GM12801 (cell line): ENCODE results near the gene CDH7.

Experiments used
- TF ChIP-seq, protein P1 (sequence below): IDR thresholded peaks from one replicate; pipeline ENCODE4 v1.5.1; 2011; ENCODE audit warnings: control low read depth; ENCODE audit not compliant: insufficient read length; ENCODE audit errors: extremely low read depth

CDH7 gene

DNA sequence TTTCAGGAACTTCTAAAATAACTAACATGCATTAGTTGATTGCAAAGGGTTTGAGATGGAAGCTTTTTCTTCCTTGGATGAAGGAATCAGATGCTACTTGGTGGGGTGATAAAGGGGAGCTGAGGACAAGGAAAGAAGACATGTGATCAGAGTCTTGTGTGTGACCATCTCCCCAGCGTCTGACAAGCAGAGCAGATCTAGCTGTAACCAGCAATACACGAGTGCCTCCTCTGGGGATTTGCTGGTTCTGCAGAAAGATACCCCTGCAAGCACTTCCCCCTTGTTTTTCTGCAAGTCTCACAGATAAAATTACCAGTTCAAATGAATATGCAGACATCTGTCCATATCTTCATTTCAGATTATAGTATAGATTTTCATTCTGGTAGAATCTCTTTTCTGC lies 2.7 kb downstream of the CDH7 start:
- TF ChIP-seq, protein P1, sequence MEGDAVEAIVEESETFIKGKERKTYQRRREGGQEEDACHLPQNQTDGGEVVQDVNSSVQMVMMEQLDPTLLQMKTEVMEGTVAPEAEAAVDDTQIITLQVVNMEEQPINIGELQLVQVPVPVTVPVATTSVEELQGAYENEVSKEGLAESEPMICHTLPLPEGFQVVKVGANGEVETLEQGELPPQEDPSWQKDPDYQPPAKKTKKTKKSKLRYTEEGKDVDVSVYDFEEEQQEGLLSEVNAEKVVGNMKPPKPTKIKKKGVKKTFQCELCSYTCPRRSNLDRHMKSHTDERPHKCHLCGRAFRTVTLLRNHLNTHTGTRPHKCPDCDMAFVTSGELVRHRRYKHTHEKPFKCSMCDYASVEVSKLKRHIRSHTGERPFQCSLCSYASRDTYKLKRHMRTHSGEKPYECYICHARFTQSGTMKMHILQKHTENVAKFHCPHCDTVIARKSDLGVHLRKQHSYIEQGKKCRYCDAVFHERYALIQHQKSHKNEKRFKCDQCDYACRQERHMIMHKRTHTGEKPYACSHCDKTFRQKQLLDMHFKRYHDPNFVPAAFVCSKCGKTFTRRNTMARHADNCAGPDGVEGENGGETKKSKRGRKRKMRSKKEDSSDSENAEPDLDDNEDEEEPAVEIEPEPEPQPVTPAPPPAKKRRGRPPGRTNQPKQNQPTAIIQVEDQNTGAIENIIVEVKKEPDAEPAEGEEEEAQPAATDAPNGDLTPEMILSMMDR, result no peak

DNA sequence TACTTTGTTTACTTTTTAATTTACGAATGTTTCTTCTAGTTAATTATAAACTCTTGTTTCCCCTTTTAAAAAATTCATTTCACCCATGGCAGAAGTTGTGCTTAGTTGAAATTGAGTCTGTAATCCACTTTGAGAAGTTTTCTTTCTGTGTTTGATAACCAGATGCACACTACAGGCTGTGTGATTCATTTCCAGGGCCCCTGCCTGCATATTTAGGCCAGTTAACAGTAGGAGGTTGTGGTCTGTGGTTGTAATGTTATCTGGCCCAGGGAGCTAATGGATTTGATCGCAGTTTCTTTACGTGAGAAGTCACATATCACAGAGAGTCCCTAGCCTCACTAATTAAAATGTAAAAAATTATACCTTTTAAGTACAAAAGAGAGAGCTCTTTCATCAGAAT lies 3.3 kb downstream of the CDH7 start:
- TF ChIP-seq, protein P1, result no peak

DNA sequence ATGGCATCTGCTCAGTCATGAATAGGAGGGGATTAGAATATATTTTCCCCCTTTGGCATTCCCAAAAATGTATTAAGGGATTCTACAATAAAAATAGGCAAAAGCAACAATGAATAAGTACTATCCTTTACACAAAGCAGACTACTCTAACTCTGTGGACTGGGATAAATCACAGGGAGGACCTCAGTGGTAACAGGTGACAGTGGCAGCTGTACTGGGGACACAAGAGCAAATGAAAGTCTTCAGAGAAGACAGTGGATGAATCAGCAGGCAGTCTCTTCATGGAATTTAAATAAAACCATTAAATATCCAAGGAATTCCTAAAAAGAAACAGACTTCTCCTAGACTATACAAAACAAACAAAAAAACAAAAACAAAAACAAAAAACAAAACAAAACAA lies 4.8 kb downstream of the CDH7 start:
- TF ChIP-seq, protein P1, result no peak

DNA sequence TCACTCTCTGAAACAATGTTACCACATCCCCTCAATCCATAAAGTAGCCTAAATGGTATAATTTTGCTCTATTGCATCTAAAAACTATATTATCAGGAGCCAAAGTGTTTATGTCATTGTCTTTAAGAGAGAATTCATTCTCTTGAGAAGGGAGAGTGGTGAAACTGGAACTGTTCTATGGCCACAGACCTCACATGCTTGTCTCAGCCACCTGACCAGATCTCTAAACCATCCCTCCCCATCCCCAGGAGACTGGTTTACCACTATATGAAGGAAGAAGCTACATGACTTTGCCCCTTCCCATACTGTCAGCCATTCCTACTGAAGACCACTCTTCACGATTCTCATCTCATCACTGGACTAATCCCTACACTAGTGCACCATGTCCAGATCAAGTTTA lies 9.6 kb downstream of the CDH7 start:
- TF ChIP-seq, protein P1, result no peak

DNA sequence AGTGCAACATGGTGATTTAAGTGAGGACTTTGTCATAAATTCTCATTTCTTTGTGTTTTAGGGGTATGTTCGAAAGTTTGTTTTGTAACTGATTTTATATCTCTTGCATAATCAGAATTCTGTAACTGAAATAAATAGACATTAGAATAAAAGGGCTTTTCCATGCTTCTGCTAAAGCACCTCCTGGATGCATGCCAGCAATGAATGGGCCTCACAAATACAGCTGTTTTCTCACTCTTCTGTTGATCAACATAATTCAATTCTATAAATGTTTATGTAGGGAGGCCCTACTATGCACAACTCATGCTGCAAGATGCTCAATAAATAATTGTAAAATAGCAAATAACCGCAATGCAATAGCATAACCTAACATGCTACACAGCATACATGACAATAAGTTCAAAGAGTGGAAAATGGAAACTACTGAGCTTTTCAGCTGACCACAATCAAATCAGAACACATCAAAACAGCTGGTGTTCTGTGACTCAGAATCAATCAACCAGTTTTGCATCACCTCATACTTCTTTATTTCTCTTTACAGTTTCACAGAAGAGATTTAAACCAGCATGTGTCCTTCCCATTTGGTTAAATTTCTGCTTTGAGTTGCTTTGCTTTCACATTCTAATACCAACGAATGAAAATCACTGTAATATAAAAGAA lies 11.0 kb downstream of the CDH7 start:
- TF ChIP-seq, protein P1, result no peak

DNA sequence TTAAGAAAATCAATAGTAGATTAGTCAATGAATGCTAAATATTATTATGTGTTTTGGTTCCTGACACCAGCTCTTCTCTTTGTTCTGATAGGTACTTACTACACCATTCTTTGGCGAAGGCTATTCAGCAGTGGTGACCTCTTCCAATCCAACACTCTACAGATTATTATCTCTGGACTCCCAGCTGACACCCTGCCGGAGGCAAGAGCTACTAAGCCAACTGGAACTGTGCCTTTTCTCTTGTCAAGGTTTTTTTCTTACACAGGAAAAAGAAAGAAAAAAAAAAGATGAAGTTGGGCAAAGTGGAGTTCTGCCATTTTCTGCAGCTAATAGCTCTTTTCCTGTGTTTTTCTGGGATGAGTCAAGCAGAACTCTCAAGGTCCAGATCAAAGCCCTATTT lies 11.7 kb downstream of the CDH7 start:
- TF ChIP-seq, protein P1, result no peak

DNA sequence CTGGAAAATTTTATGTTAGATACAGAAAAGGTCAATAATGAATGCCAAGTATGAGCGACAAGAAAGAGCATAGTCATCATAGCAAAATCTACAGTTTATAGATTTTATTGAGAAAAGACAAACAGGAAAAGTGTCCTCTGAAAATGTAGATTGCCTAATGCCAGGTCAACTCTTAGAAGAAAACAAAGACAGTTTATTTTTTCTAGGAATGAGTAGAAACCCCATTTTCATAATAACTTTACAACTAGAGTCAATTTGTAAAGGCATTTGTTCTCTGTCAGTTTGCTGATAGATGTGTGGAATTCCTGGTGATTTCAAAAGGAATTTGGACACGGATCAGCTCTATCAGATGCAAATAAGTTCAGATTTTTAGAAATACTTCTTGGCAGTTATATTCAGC lies 16.6 kb downstream of the CDH7 start:
- TF ChIP-seq, protein P1, result no peak
